HepG2 (cell line): ENCODE data around the gene RAPSN. TPM values are rescaled to one million over a fixed set of nuclear protein-coding genes. Genes with fewer than 3 reads are reported as not detected.

Source experiments
- ARID2 ChIP-seq: sonication (generic); formaldehyde crosslinking; IDR thresholded peaks from 2 replicates; pipeline ENCODE4 v1.8.1; 2022; ENCODE audit warnings: mild to moderate bottlenecking, missing genetic modification reagents, borderline replicate concordance
- ELF3 ChIP-seq: IDR thresholded peaks from 2 replicates; pipeline ENCODE4 v1.6.1; 2016; ENCODE audit warnings: missing genetic modification reagents, missing compliant biosample characterization
- EZH2 ChIP-seq: conservative IDR thresholded peaks from 2 replicates; pipeline ENCODE4 v1.6.1; 2012; ENCODE audit warnings: mild to moderate bottlenecking, low read depth, low read length, moderate library complexity
- HIVEP1 ChIP-seq: sonication (generic); formaldehyde crosslinking; IDR thresholded peaks from 2 replicates; pipeline ENCODE4 v1.4.0; 2020; ENCODE audit warnings: mild to moderate bottlenecking, missing genetic modification reagents
- HNRNPLL ChIP-seq: fragments of 200-400 bp; formaldehyde crosslinking; IDR thresholded peaks from 2 replicates; pipeline ENCODE4 v1.6.1; 2017; ENCODE audit warnings: mild to moderate bottlenecking, low read depth, low read length; ENCODE audit not compliant: poor library complexity, severe bottlenecking
- ISL2 ChIP-seq: sonication (generic); formaldehyde crosslinking; IDR thresholded peaks from 2 replicates; pipeline ENCODE4 v1.5.0; 2020; ENCODE audit warnings: missing genetic modification reagents
- KLF9 ChIP-seq: IDR thresholded peaks from 2 replicates; pipeline ENCODE4 v1.6.1; 2016; ENCODE audit warnings: low read depth
- NFIB ChIP-seq: sonication (generic); formaldehyde crosslinking; IDR thresholded peaks from 2 replicates; pipeline ENCODE4 v1.9.0; 2021; ENCODE audit warnings: missing genetic modification reagents, mild to moderate bottlenecking, borderline replicate concordance
- NFKB2 ChIP-seq: sonication (generic); formaldehyde crosslinking; IDR thresholded peaks from 2 replicates; pipeline ENCODE4 v1.4.0; 2020; ENCODE audit warnings: missing genetic modification reagents, borderline replicate concordance
- NR2F2 ChIP-seq: IDR thresholded peaks from 2 replicates; pipeline ENCODE4 v1.6.1; 2012; ENCODE audit warnings: low read depth, inconsistent platforms, borderline replicate concordance
- SAFB2 ChIP-seq: sonication (generic); formaldehyde crosslinking; IDR thresholded peaks from 2 replicates; pipeline ENCODE4 v1.5.1; 2020; ENCODE audit warnings: missing genetic modification reagents, low read depth, mild to moderate bottlenecking, borderline replicate concordance
- TFAP4 ChIP-seq: sonication (generic); IDR thresholded peaks from 2 replicates; pipeline ENCODE4 v1.6.1; 2016; ENCODE audit warnings: low read depth, borderline replicate concordance
- ZFP36L2 ChIP-seq: sonication (generic); formaldehyde crosslinking; IDR thresholded peaks from 2 replicates; pipeline ENCODE4 v1.4.0; 2020; ENCODE audit warnings: missing genetic modification reagents
- ZNF207 ChIP-seq: fragments of 450-650 bp; IDR thresholded peaks from 2 replicates; pipeline ENCODE4 v1.6.1; 2016; ENCODE audit warnings: antibody characterized with exemption, borderline replicate concordance
- ZNF431 ChIP-seq: sonication (generic); formaldehyde crosslinking; IDR thresholded peaks from 2 replicates; pipeline ENCODE4 v1.9.0; 2022; ENCODE audit warnings: missing genetic modification reagents, low read depth, mild to moderate bottlenecking, borderline replicate concordance
- ZNF512B ChIP-seq: sonication (generic); formaldehyde crosslinking; IDR thresholded peaks from 2 replicates; pipeline ENCODE4 v1.5.1; 2020; ENCODE audit warnings: missing genetic modification reagents, mild to moderate bottlenecking, borderline replicate concordance
- ZNF644 ChIP-seq: IDR thresholded peaks from 2 replicates; pipeline ENCODE4 v1.6.1; 2016; ENCODE audit warnings: low read depth
- ZNF709 ChIP-seq: sonication (generic); formaldehyde crosslinking; IDR thresholded peaks from 2 replicates; pipeline ENCODE4 v1.5.0; 2020; ENCODE audit warnings: mild to moderate bottlenecking, missing genetic modification reagents
- ZNF724P ChIP-seq: sonication (generic); formaldehyde crosslinking; IDR thresholded peaks from 2 replicates; pipeline ENCODE4 v1.8.0; 2022; ENCODE audit warnings: missing genetic modification reagents, borderline replicate concordance
- ZNF878 ChIP-seq: sonication (generic); formaldehyde crosslinking; IDR thresholded peaks from 2 replicates; pipeline ENCODE4 v1.8.1; 2023; ENCODE audit warnings: mild to moderate bottlenecking, missing genetic modification reagents, moderate library complexity
- polyA plus RNA-seq, 8 experiments: library from polyadenylated mRNA; depleted of rRNA in 3 of 8; stranded (reverse) in 7 of 8; unstranded in 1 of 8; fragments of >200 nt; fragmentation: Illumina TruSeq in 4 of 8; extraction: Trizol in 4 of 8; gene quantifications; 2 replicates each; pipeline versions ENCODE4 v1.2.1 to v1.2.3, GENCODE V29; 2011 to 2016; ENCODE audit warnings: low read depth in 4 of 8, missing spikeins in 1 of 8, mixed read lengths in 1 of 8; ENCODE audit not compliant: insufficient read depth in 1 of 8
- total RNA-seq, 5 experiments: library from RNA; depleted of rRNA; stranded (reverse); fragments of >200 nt; fragmentation: Illumina TruSeq; extraction: Trizol; gene quantifications; 2 replicates each; pipeline ENCODE4 v1.2.3, GENCODE V29; 2016; ENCODE audit warnings: low read depth in 1 of 5

The RAPSN gene
- total and polyA plus RNA-seq, 2 of the 13 experiments (the other 11 are each of a cell fraction or from before 2014, with no cell fraction given): 0.15 to 1.2 TPM

GRCh38 chr11:47426062-47426956, 22.6 kb downstream of the RAPSN start, which contains the start of gene PSMC3 (continued):
- TF ChIP-seq ZNF724P (0 out of 2 replicates have a peak, but pooled peaks have one; percentile 50), ZNF878 (0 out of 2 replicates have a peak, but pooled peaks have one; percentile 38), SAFB2 (CRISPR knock-in tag) (no peak), ZNF207 (no peak), EZH2 (no peak), ISL2 (CRISPR knock-in tag) (peak; percentile 60; the same call in 1 of the 2 replicates), ZNF512B (CRISPR knock-in tag) (no peak), ZNF709 (CRISPR knock-in tag) (no peak), ELF3 (CRISPR knock-in tag) (no peak), ARID2 (CRISPR knock-in tag) (0 out of 2 replicates have a peak, but pooled peaks have one; percentile 66), NFIB (no peak), NFKB2 (peak; percentile 45; the same call in 1 of the 2 replicates), ZNF431 (CRISPR knock-in tag) (no peak), KLF9 (CRISPR knock-in tag) (0 out of 2 replicates have a peak, but pooled peaks have one; percentile 39), HNRNPLL (peak; percentile 65), ZNF644 (CRISPR knock-in tag) (0 out of 2 replicates have a peak, but pooled peaks have one; percentile 51), NR2F2 (peak; percentile 20; the same call in 1 of the 2 replicates), ZFP36L2 (CRISPR knock-in tag) (no peak), HIVEP1 (CRISPR knock-in tag) (peak; percentile 59), TFAP4 (0 out of 2 replicates have a peak, but pooled peaks have one; percentile 10)
